GM18505 (cell line): ENCODE measurements around the gene CSTA.

Experiments used
- ATAC-seq: cut with Tn5 transposase; IDR thresholded peaks from one replicate; pipeline ENCODE4 v1.9.1; 2021; ENCODE audit not compliant: unreplicated experiment
- POLR2A ChIP-seq: IDR thresholded peaks from 4 replicates; pipeline ENCODE4 v1.6.1; 2011; ENCODE audit warnings: borderline replicate concordance; ENCODE audit not compliant: insufficient read depth, insufficient read length; ENCODE audit errors: extremely low read depth

CSTA gene

GRCh38 chr3:122324871-122325323 lies at the start of gene CSTA:
CSTA (plus strand) TSS chr3:122325248; CDS start chr3:122325293, 45 bp downstream.
- TF ChIP-seq POLR2A: no peak
- no peak for ATAC-seq

DNA sequence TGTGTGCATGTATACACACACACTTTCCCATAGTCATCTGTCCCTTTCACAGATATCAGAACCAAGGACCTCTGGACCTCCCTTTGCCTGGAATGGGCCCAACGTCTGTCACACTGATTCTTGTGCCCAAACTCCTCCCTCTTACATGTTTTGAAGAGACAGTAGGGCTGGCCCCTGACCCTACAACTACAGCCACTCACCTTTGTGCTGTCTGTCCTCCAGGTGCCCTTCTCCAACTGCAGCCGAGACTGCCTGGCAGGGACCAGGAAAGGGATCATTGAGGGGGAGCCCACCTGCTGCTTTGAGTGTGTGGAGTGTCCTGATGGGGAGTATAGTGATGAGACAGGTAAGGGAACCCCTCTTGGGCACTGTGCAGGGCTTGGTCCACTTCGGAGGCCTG lies 43.2 kb upstream of the CSTA start:
- no peak for ATAC-seq
- TF ChIP-seq POLR2A: no peak

- ATAC-seq: no peak
- no peak for TF ChIP-seq POLR2A
These were observed 41.1 kb upstream of the CSTA start for GRCh38 chr3:122283796-122284445.

DNA sequence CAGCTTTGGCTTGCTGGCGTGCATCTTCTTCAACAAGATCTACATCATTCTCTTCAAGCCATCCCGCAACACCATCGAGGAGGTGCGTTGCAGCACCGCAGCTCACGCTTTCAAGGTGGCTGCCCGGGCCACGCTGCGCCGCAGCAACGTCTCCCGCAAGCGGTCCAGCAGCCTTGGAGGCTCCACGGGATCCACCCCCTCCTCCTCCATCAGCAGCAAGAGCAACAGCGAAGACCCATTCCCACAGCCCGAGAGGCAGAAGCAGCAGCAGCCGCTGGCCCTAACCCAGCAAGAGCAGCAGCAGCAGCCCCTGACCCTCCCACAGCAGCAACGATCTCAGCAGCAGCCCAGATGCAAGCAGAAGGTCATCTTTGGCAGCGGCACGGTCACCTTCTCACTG lies 40.6 kb upstream of the CSTA start:
- no peak for ATAC-seq
- no peak for TF ChIP-seq POLR2A

GRCh38 chr3:122294359-122294758 lies 30.7 kb upstream of the CSTA start:
- no peak for ATAC-seq
- no peak for TF ChIP-seq POLR2A

GRCh38 chr3:122295266-122296062 lies 29.6 kb upstream of the CSTA start:
- ATAC-seq: no peak
- no peak for TF ChIP-seq POLR2A

- ATAC-seq: peak; percentile 53
- TF ChIP-seq POLR2A: no peak
These were observed 26.8 kb upstream of the CSTA start for GRCh38 chr3:122298239-122298638.

- no peak for TF ChIP-seq POLR2A
- no peak for ATAC-seq
These were observed 25.8 kb upstream of the CSTA start for GRCh38 chr3:122299215-122299614.

- ATAC-seq: no peak
These were observed 25.1 kb upstream of the CSTA start for GRCh38 chr3:122299872-122300460.

GRCh38 chr3:122301063-122301462 lies 24.0 kb upstream of the CSTA start:
- ATAC-seq: peak; percentile 59
- TF ChIP-seq POLR2A: no peak

More at GRCh38 chr3:122299872-122300460, 25.1 kb upstream of the CSTA start:
- TF ChIP-seq POLR2A: no peak

DNA sequence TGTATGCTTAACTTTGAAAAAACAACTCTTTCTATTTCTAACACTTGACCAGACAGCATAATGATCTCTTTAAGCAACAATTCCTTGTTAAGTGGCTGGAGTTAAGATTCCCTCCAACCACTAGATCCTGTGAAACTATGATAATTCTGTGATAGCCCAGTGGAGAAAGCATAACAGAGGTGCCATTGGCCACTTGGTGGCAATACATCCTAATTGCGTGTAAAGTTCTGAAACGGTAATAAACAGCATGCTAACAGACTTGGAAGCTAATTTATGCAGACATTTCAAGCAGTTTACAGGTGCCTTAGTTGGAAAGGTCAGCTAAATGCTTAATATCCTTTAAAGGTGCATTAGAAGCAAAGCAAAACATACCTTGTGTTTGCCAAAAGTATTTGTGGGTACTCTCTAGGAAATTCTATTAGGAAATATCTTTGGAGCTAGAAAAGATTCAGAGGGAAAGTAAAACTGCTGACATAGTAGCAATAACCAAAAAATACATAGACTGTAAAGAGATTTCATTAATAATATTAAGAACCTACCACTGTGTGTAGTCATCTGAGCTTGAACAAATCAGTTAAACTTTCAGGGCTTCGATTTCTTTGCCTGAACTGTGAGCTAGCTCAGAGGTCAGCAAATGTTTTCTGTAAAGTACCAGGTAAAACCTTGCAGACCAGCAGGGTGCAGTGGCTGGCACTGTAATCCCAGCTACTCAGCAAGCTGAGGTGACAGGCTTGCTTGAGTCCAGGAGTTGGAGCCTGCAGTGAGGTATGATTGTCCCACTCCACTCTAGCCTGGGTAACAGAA lies 19.0 kb upstream of the CSTA start:
- TF ChIP-seq POLR2A: no peak
- no peak for ATAC-seq

- no peak for ATAC-seq
- no peak for TF ChIP-seq POLR2A
These were observed 18.5 kb upstream of the CSTA start for GRCh38 chr3:122306622-122306953.

DNA sequence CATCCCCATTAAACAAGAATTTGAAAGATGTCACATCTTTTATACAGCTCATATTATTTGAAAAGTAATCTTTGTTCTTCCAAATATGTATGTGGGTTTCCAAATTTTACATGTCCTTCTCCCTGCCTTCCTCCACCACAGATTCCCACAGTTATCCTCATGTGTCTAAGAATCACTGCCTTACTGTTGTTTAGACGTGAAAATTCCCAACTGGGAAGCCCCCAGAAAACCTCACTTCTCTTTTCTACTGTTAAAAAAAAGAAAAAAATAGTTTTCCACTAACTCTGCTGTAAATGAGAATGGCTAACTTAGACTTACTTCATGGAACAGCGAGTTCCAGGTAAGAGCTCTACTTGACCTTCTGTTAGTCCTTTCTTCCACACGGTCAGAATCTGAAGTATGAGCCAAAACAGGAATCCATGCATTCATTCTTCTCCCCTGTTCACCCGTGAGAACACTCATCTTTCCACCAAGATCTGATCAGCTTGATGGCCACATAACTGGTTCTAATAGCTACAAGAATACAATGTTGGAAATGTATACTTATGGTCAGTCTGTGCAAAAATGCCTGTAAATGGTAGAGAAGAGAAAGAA lies 17.9 kb upstream of the CSTA start:
- ATAC-seq: no peak
- TF ChIP-seq POLR2A: no peak
